Measurements from ENCODE around the gene TJP1. TPM values are rescaled to one million over a fixed set of nuclear protein-coding genes. Genes with fewer than 3 reads are reported as not detected.
A peak's percentile ranks its signal among the peaks of the same experiment; 100 is the strongest.

Gene TJP1
- total RNA-seq, 1 experiment from 2014 or later = 140 TPM

DNA sequence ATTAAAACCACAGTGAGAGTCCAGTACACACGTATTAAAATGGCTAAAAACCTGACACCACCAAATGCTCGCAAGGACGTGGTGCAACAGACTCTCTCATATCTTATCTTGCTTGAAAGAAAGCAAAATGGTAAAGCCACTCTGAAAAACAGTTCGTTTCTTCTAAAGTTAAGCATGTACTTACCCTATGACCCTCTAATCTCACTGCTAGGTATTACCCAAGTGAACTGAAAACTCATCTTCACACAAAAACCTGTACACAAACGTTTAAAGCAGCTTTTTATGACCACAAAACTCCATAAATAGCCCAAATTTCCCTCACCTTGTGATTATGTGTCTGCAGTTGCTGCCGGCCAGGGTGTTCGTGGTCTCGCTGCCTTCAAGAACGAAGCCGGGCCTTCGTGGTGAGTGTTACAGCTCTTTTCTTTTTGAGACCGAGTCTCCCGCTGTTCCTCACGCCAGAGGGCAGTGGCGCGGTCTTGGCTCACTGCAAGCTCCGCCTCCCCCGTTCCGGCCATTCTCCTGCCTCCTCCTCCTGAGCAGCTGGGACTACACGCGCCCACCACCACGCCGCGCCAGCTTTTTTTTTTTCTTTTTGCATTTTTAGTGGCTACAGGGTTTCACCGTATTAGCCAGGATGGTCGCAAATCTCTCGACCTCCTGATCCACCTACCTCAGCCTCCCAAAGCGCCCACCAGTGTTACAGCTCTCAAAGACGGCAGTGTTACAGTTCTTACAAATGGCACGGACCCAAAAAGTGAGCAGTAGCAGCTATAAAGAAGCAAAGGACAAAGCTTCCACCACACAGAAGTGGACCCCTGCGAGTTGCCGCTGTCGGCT is 165.4 kb downstream of the TJP1 start:
- H3K4ac ChIP-seq (ENCODE audit: low read depth, low read length) = no peak overlapping the region
- peak; percentile 90 for DNase-seq
- peaks cover 3 to 14% of the 10 kb centered on the region in 2 experiments; a peak in 4 of 5 replicates for H3K9me3 Mint-ChIP-seq
- H3K4me2 ChIP-seq (ENCODE audit: insufficient read depth, insufficient read length, low read length) = peak overlapping the region; percentile 51
- H2BK20ac ChIP-seq (ENCODE audit: low read depth, low read length, poor library complexity, severe bottlenecking) = no peak overlapping the region
- H4K20me1 ChIP-seq (ENCODE audit: control insufficient read depth, insufficient read depth, insufficient read length) = no peaks in the 10 kb centered on the region
- TF ChIP-seq, protein P1, sequence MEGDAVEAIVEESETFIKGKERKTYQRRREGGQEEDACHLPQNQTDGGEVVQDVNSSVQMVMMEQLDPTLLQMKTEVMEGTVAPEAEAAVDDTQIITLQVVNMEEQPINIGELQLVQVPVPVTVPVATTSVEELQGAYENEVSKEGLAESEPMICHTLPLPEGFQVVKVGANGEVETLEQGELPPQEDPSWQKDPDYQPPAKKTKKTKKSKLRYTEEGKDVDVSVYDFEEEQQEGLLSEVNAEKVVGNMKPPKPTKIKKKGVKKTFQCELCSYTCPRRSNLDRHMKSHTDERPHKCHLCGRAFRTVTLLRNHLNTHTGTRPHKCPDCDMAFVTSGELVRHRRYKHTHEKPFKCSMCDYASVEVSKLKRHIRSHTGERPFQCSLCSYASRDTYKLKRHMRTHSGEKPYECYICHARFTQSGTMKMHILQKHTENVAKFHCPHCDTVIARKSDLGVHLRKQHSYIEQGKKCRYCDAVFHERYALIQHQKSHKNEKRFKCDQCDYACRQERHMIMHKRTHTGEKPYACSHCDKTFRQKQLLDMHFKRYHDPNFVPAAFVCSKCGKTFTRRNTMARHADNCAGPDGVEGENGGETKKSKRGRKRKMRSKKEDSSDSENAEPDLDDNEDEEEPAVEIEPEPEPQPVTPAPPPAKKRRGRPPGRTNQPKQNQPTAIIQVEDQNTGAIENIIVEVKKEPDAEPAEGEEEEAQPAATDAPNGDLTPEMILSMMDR (conservative IDR thresholded peaks at IDR 0.05) = peak; percentile 48; the same call in 2 of the 3 replicates
- H3K4me1 Mint-ChIP-seq = peaks cover 8 to 10% of the 10 kb centered on the region in 2 experiments
- H2AFZ ChIP-seq (ENCODE audit: low read length) = no peak overlapping the region
- H3K4me3 Mint-ChIP-seq = peak overlapping the region; percentile 53 to 61; a peak in 4 of 5 replicates
- H3K27ac ChIP-seq (ENCODE audit: insufficient read length, low read depth, low read length) = no peak overlapping the region
- H3K36me3 Mint-ChIP-seq (ENCODE audit: insufficient read depth in 1 of 3, low read depth in 3 of 3) = peaks cover 0 to 9% (median 3%) of the 10 kb centered on the region in 3 experiments; a peak in 5 of 7 replicates
- no peak overlapping the region for H3K14ac ChIP-seq (ENCODE audit: insufficient read depth, low read length)
- peaks cover 11% of the 10 kb centered on the region for H3K27me3 Mint-ChIP-seq (ENCODE audit: low read depth)
- H3K23me2 ChIP-seq (ENCODE audit: insufficient read length, low read depth, low read length, poor library complexity, severe bottlenecking) = no peaks in the 10 kb centered on the region
- no peaks in the 10 kb centered on the region for H3K4me1 ChIP-seq (ENCODE audit: insufficient read depth, low read length)
- peak overlapping the region in 2 of 3 experiments; percentile 32 to 73; a peak in 2 of 7 replicates for H3K27ac Mint-ChIP-seq
- no peak overlapping the region for H2BK15ac ChIP-seq (ENCODE audit: low read depth, low read length)
- no peak overlapping the region for H2BK120ac ChIP-seq (ENCODE audit: low read depth, low read length, poor library complexity, severe bottlenecking)
- WGBS (ENCODE audit: extremely low coverage, insufficient read length, low lambda C conversion rate) = no CpG with 5 or more reads among the region's 33 CpGs
- no peak overlapping the region for H4K8ac ChIP-seq (replicated peaks; ENCODE audit: insufficient read length, low read depth, low read length)
- no peak overlapping the region for H3K9ac ChIP-seq (ENCODE audit: extremely low read depth, insufficient read length, low read length)
- no peak overlapping the region for H4K91ac ChIP-seq (ENCODE audit: insufficient read length, low read depth, low read length)
- no peak overlapping the region for H3T11ph ChIP-seq (ENCODE audit: low read length)
- H3K9me3 ChIP-seq (ENCODE audit: control insufficient read depth, low read depth, low read length) = no peaks in the 10 kb centered on the region
- H4K5ac ChIP-seq (ENCODE audit: insufficient read length, low read depth, low read length) = no peak overlapping the region
- no peak overlapping the region for H3K23ac ChIP-seq (ENCODE audit: insufficient read length, low read depth, low read length)
- no peak overlapping the region for H2AK5ac ChIP-seq (ENCODE audit: insufficient read length, low read length)
- H3K18ac ChIP-seq (ENCODE audit: insufficient read length, low read depth, low read length) = peak overlapping the region; percentile 11
- H3K79me1 ChIP-seq (ENCODE audit: insufficient read depth, low read depth, low read length, poor library complexity, severe bottlenecking) = no peaks in the 10 kb centered on the region
- no peaks in the 10 kb centered on the region for H3K27me3 ChIP-seq (ENCODE audit: insufficient read depth, low read length)
- no peak overlapping the region for H3K56ac ChIP-seq (ENCODE audit: insufficient read length, low read depth, low read length)
- H2BK12ac ChIP-seq (ENCODE audit: insufficient read length, low read depth, low read length) = no peak overlapping the region
- no peaks in the 10 kb centered on the region for H3K79me2 ChIP-seq (ENCODE audit: insufficient read depth, low read length)
- H2BK5ac ChIP-seq (ENCODE audit: insufficient read length, low read length) = no peak overlapping the region
